ENCODE measurements around the gene SHISA4. TPM values are rescaled to one million over a fixed set of nuclear protein-coding genes. Genes with fewer than 3 reads are reported as not detected.
A peak's percentile ranks its signal among the peaks of the same experiment; 100 is the strongest.

The SHISA4 gene
- total and polyA plus RNA-seq, 7 donors = 74.8 to 264 (median 148) TPM

DNA sequence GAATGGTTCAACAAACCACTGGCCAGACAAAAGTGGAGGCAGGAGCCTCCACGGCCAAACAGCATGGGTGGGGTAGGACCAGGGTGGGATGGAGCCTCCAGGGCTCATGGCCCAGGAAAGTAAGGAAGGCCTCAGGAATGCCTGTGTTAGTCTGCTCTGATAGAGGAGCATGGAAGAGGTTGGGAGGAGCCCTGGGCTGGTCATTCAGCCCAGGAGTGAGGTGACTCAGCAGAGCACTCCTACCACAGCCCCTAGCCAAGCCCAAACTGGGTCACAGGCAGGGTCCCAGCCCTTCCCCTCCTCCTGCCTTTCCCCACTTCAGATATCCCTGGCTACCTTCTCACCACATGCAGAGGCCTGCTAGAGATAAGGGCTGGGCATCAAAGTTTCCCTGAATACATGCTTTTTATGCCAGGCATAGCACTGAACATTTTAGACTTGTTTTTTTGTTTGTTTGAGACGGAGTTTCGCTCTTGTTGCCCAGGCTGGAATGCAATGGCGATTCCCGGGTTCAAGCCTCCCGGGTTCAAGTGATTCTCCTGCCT is 3.1 kb upstream of the SHISA4 start:
- no peaks in the 10 kb centered on the region for H3K9me3 ChIP-seq
- H3K36me3 ChIP-seq (ENCODE audit: insufficient read depth in 1 of 2, low read depth in 1 of 2) = no peaks in the 10 kb centered on the region
- WGBS, 3 donors = 29 to 73% (median 35%) methylated on average over 6 of the region's 6 CpGs
- H3K4me1 ChIP-seq = peaks cover 83% of the 10 kb centered on the region
- ATAC-seq (peak; percentile 40 to 52 (median 45)), DNase-seq (peak; percentile 49 to 73)
- peak overlapping the region; percentile 95 for H3K27ac ChIP-seq
- intact Hi-C loops (cut with DNase I) = no loop called here
- H3K4me3 ChIP-seq = no peak overlapping the region
- no peaks in the 10 kb centered on the region for H3K27me3 ChIP-seq (ENCODE audit: insufficient read depth in 3 of 3, low read length in 2 of 3)
- TF ChIP-seq, protein P1, sequence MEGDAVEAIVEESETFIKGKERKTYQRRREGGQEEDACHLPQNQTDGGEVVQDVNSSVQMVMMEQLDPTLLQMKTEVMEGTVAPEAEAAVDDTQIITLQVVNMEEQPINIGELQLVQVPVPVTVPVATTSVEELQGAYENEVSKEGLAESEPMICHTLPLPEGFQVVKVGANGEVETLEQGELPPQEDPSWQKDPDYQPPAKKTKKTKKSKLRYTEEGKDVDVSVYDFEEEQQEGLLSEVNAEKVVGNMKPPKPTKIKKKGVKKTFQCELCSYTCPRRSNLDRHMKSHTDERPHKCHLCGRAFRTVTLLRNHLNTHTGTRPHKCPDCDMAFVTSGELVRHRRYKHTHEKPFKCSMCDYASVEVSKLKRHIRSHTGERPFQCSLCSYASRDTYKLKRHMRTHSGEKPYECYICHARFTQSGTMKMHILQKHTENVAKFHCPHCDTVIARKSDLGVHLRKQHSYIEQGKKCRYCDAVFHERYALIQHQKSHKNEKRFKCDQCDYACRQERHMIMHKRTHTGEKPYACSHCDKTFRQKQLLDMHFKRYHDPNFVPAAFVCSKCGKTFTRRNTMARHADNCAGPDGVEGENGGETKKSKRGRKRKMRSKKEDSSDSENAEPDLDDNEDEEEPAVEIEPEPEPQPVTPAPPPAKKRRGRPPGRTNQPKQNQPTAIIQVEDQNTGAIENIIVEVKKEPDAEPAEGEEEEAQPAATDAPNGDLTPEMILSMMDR (IDR thresholded peaks at IDR 0.05) = no peak

DNA sequence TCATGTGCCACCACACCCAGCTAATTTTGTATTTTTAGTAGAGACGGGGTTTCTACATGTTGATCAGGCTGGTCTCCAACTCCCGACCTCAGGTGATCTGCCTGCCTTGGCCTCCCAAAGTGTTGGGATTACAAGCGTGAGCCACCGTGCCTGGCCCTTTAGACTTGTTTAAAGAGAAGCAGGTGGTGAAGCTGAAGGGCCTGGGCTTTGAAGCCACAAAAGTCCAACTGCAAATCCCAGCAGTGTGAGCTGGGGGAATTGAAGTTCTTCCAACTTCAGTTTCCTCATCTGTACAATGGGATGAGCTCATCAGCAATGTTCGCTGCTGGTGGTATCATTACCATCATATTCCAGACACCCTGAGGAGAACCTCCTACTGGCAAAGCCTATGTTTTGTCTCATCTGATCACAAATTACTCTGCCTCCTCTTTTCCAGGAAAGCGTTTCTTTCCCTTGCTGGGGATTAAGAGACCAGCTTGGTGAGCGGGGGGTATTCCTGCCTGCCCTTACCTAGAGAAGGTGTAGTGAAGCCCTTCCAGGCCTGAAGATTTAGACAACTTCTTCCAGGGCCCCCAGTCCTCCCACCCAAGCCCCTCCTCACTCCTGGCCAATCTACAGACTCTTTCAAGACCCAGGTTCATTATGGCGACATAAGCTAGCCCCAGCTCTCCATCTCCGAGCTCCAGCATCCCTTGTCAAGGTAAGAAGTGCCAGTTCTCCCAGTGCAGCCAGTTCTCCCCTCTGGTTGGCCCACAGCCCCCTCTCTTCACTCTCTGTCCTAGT is 2.4 kb upstream of the SHISA4 start:
- no peak overlapping the region for H3K4me3 ChIP-seq
- no peaks in the 10 kb centered on the region for H3K27me3 ChIP-seq (ENCODE audit: insufficient read depth in 3 of 3, low read length in 2 of 3)
- no peaks in the 10 kb centered on the region for H3K36me3 ChIP-seq (ENCODE audit: insufficient read depth in 1 of 2, low read depth in 1 of 2)
- H3K27ac ChIP-seq = peak overlapping the region; percentile 95
- intact Hi-C loops (cut with DNase I) = no loop called here
- peaks cover 80% of the 10 kb centered on the region for H3K4me1 ChIP-seq
- DNase-seq (no peak), ATAC-seq (no peak)
- H3K9me3 ChIP-seq = no peaks in the 10 kb centered on the region
- WGBS, 3 donors = 54 to 70% (median 57%) methylated on average over 9 of the region's 9 CpGs
- TF ChIP-seq, protein P1 (IDR thresholded peaks at IDR 0.05) = no peak

DNA sequence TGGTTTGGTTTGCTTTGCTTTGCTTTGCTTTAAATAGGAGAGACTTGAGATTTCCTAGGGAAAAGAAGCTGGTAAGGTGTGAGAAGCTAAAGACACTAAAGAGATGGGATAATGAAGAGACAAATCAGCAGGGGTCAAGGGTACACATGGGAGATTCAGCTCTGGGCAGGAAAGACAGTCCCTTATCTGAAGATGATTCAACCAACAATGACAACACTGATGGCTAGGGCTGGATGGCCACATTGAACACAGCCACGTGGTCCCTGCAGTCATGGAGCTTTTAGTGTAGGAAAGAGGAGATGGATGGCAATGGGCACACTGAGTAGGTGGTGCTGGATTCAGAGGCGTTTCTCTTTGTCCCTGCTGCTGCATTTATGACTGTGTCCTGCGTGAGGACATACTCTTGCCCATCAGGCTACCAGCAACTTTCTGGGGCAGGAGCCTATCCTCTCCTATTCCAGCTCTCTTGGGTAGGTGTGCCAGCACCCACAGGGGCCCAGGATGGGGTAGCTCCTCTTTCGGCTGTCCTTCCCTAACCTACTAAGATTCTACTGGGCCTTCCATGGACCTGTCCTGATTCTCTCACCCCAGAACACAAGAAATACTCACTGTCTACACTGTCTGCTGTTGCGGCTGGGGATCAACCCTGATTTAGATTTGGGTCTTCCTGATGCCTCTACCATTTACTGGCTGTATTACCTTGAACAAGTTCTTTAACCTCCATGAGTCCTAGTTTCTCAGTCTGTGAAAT is 1.4 kb upstream of the SHISA4 start:
- H3K27ac ChIP-seq = peak overlapping the region; percentile 95
- no peaks in the 10 kb centered on the region for H3K9me3 ChIP-seq
- DNase-seq (no peak), ATAC-seq (no peak)
- H3K4me3 ChIP-seq = no peak overlapping the region
- H3K36me3 ChIP-seq (ENCODE audit: insufficient read depth in 1 of 2, low read depth in 1 of 2) = peaks cover 0 to 2% of the 10 kb centered on the region in 2 donors
- WGBS, 3 donors = 59 to 82% (median 62%) methylated on average over 5 of the region's 5 CpGs
- intact Hi-C loops (cut with DNase I) = no loop called here
- no peaks in the 10 kb centered on the region for H3K27me3 ChIP-seq (ENCODE audit: insufficient read depth in 3 of 3, low read length in 2 of 3)
- H3K4me1 ChIP-seq = peaks cover 78% of the 10 kb centered on the region
- TF ChIP-seq, protein P1 (IDR thresholded peaks at IDR 0.05) = no peak

DNA sequence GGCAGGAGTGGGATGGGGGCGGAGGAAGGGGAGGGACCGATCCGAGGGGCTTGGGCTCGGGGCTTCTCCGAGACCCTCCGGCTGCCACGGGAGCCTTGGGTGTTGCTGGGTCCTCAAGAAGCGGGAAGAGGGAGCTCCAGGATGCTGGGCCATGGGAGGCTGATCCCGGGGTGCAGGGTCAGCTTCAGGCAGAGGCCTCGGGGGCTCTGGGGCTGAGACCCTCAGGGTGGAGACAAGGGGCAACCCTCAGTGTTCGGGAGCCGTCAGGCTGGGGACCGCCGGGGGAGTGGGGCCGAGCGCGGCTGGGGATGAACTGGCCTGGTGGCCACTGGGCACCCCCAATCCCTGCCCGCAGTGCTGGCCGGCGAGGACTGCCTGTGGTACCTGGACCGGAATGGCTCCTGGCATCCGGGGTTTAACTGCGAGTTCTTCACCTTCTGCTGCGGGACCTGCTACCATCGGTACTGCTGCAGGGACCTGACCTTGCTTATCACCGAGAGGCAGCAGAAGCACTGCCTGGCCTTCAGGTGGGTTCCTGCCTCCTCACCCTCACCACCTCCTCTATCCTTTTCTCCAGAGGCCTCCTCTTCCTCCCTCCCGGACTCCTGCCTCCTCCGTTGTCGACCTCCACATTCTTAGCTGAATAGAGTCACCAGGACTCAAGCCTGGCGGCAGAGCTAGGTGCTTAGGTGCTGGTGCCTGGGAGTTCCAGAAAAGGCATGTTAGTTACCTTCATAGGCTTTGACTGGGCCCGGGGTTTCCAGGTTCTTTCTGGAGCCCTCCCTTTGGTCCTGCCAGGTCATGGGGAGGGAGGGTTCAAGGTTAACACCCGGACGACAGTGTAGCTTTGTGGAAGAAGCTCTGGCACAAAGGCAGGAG is 631 bp downstream of the SHISA4 start:
- H3K27me3 ChIP-seq (ENCODE audit: insufficient read depth in 3 of 3, low read length in 2 of 3) = no peaks in the 10 kb centered on the region
- H3K4me1 ChIP-seq = peaks cover 76% of the 10 kb centered on the region
- WGBS, 3 donors = 9 to 11% (median 11%) methylated on average over 29 to 33 of the region's 33 CpGs
- peak overlapping the region; percentile 79 for H3K4me3 ChIP-seq
- DNase-seq (no peak), ATAC-seq (no peak)
- intact Hi-C loops (cut with DNase I) = loop anchor here in 1 of 2 donors (2.0 kb wide), 1 partner anchor 57 kb away; the partner anchor contains the start of gene LMOD1
- TF ChIP-seq, protein P1 (IDR thresholded peaks at IDR 0.05) = no peak
- peaks cover 0 to 18% of the 10 kb centered on the region in 2 donors for H3K36me3 ChIP-seq (ENCODE audit: insufficient read depth in 1 of 2, low read depth in 1 of 2)
- no peaks in the 10 kb centered on the region for H3K9me3 ChIP-seq
- H3K27ac ChIP-seq = peak overlapping the region; percentile 95
